ENCODE data around the gene FSTL5.
"Not testable (repeated sequence)": the region's sequence is repeated elsewhere in the genome, so short reads cannot be mapped to it uniquely, and the experiment has no call there.

The FSTL5 gene

DNA sequence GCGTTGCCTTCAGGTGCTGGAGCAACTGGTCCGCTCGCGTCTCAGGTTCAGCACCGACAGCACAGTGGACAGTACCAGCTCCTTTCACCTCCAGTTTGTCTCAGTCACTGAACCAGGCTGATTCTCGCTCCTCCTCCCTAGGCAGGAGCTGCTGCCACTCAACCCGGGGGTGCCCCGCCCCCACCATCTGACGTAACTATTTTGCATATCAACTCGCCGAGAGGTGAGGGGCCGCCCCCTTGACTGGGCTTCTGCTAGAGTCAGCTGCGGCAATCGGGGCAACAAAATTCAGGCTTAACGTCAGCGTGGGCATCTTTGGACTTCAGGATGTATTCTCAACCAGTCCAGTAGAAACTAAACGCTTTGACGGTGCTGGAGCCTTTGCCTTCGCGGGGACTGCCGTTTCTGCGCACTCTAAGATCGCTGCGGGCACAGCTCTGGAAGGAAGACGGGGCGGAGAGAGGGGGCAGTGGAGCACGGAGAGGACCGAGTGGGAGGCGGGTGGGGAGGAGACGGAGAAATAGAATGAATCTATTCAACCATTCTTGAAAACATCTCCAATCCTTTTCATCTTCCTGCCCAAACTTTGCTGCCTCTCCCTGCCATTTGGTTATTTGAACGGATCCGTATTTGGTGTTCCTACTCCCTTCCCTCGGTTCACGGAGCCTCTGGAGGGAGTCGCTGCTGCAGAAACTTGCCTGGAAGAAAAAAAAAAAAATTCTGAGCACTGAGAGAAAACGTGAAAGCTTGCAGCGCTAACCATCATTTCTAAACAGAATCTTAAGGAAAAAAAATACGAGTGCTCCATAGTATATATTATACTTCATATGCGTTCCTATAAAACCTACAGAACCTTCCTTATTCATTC lies at the start of gene FSTL5:
Gene FSTL5 (minus strand): TSS at position 109 of the 868 bp plus-strand sequence. CDS start 52,604 bp downstream, outside the sequence.
- H3K4me1 Mint-ChIP-seq (ENCODE audit: low read depth) = no peaks in the 10 kb centered on the region
- no peaks in the 10 kb centered on the region for H3K9me3 Mint-ChIP-seq
- H3K4me3 Mint-ChIP-seq = no peak within 1 kb of the TSS
- H3K27me3 Mint-ChIP-seq = peaks cover 6% of the 10 kb centered on the region
- no peaks in the 10 kb centered on the region for H3K36me3 Mint-ChIP-seq (ENCODE audit: low read depth)
- H3K27ac Mint-ChIP-seq = no peak within 1 kb of the TSS

DNA sequence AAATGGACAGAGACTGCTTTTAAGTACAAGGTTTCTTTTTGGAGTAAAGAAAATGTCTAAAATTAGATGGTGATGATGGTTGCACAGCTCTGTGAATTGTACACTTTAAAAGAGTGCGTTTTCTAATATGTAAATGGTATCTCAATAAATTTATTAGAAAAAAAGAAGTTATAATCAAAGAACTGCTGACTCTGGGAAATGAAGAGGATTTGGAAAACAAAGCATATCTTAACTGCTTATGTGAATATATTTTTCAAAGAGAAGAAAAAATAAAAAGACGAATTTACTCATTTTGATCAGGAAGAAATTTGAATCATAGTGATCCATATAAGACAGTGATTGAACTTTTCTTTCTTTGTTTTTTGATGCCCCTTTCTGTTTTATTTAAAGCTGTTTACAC lies 45.9 kb upstream of the FSTL5 start:
- no peak overlapping the region for H3K4me3 Mint-ChIP-seq
- H3K36me3 Mint-ChIP-seq (ENCODE audit: low read depth) = no peaks in the 10 kb centered on the region
- peaks cover 4% of the 10 kb centered on the region for H3K9me3 Mint-ChIP-seq
- H3K4me1 Mint-ChIP-seq (ENCODE audit: low read depth) = no peaks in the 10 kb centered on the region
- H3K27ac Mint-ChIP-seq = no peak overlapping the region
- no peaks in the 10 kb centered on the region for H3K27me3 Mint-ChIP-seq

DNA sequence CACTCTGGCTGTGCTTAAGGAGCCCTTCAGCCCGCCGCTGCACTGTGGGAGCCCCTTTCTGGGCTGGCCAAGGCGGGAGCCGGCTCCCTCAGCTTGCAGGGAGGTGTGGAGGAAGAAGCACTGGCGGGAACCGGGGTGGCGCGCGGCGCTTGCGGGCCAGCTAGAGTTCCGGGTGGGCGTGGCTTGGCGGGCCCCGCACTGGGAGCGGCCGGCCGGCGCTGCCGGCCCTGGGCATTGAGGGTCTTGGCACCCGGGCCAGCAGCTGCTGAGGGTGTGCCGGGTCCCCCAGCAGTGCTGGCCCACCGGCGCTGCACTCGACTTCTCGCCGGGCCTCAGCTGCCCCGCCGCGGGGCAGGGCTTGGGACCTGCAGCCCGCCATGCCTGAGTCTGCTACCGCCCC lies 39.7 kb upstream of the FSTL5 start:
- not testable (repeated sequence) for H3K36me3 Mint-ChIP-seq (ENCODE audit: low read depth); H3K4me1 Mint-ChIP-seq (ENCODE audit: low read depth); H3K4me3 Mint-ChIP-seq; H3K9me3 Mint-ChIP-seq; H3K27me3 Mint-ChIP-seq; H3K27ac Mint-ChIP-seq

DNA sequence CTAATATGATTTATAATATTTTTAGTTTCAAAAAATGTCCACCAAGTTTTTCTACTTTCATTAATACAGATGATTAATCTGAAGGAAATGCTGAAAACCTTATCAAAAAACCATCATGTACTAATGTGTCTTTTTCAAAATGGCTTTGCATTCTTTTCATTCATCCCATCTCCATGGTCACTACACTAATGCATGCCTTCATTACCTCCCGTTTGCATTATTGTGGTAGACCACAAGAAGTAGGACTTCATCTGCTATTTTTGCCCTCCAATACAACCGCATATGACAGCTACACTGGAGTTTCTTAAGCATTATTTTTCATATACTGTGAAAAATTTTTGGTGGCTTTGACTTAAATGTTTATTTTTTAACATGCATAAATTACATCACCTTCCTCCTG lies 37.9 kb upstream of the FSTL5 start:
- H3K4me3 Mint-ChIP-seq = no peak overlapping the region
- peaks cover 10% of the 10 kb centered on the region for H3K9me3 Mint-ChIP-seq
- no peaks in the 10 kb centered on the region for H3K4me1 Mint-ChIP-seq (ENCODE audit: low read depth)
- H3K27ac Mint-ChIP-seq = no peak overlapping the region
- no peaks in the 10 kb centered on the region for H3K27me3 Mint-ChIP-seq
- H3K36me3 Mint-ChIP-seq (ENCODE audit: low read depth) = no peaks in the 10 kb centered on the region

DNA sequence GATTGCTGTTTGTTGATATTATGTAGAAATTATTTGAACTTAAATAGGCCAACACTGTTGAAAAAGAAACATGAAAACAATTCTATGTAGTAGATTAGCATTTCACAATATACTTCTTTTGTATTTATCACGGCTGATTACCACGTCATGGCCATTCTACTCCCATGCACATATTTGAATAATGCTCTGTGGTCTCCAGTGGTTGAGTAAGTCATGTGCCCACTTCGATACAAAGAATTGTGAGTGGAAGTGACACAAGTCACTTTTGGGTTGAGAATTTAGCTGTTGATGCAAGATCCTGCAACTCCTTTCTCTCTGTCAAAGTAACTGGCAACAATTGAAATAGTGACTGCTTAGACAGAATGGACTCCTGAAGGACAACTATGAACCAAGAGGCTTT lies 6.7 kb upstream of the FSTL5 start:
- no peak overlapping the region for H3K27ac Mint-ChIP-seq

DNA sequence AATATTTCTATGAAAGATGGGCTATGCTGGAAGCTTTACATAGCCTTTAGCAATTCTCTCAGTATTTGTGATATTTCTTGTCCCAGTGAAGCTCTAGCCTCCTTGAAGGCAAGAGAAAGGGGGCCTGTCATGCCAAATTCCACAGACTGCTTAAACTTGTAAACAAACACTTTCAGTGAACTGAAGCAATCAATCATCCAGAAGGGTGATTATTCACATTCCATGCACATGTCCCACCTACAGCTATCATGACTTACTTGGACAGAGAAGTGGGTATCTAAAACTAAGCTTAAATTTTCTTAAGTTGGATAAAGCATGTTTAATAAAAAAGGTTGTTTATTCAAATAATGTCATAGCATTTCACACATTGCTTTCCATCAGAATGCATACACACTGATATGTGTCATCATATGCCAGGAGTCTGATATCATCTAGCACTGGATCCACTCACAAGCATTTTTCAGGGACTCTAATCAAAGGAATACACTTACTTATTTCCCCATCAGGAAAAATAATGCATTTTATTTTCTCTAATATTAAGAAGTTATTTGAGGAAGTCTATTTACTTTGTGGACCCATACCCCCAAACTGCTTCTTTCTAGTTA lies 1.2 kb upstream of the FSTL5 start:
- H3K36me3 Mint-ChIP-seq (ENCODE audit: low read depth) = no peaks in the 10 kb centered on the region
- H3K9me3 Mint-ChIP-seq = no peaks in the 10 kb centered on the region
- no peaks in the 10 kb centered on the region for H3K4me1 Mint-ChIP-seq (ENCODE audit: low read depth)
- H3K27ac Mint-ChIP-seq = no peak overlapping the region
- H3K27me3 Mint-ChIP-seq = peaks cover 6% of the 10 kb centered on the region
- H3K4me3 Mint-ChIP-seq = no peak overlapping the region

More for the DNA sequence above, 6.7 kb upstream of the FSTL5 start:
- H3K4me3 Mint-ChIP-seq = no peak overlapping the region
- no peaks in the 10 kb centered on the region for H3K4me1 Mint-ChIP-seq (ENCODE audit: low read depth)
- H3K36me3 Mint-ChIP-seq (ENCODE audit: low read depth) = no peaks in the 10 kb centered on the region
- no peaks in the 10 kb centered on the region for H3K27me3 Mint-ChIP-seq
- no peaks in the 10 kb centered on the region for H3K9me3 Mint-ChIP-seq

DNA sequence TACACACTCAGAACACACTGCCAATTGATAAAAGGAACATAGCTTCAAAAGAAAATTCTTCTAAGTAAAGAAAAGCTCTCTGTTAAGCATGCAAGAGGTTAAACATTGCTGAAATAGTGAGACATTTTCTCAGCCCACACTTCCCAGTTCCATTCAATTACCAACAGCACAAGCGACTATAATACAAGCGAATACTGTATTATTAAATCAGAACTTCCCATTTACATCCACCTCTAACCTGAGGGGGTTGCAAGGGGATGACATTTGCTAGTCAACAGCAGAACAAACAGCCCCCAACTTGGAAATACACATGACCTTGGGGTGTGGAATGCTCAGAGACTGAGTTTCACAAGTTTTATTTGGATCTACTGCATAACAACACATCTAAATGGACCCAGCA lies 1.1 kb downstream of the FSTL5 start:
- no peaks in the 10 kb centered on the region for H3K9me3 Mint-ChIP-seq
- H3K4me3 Mint-ChIP-seq = no peak overlapping the region
- H3K4me1 Mint-ChIP-seq (ENCODE audit: low read depth) = no peaks in the 10 kb centered on the region
- H3K27me3 Mint-ChIP-seq = peaks cover 6% of the 10 kb centered on the region
- H3K36me3 Mint-ChIP-seq (ENCODE audit: low read depth) = no peaks in the 10 kb centered on the region
- no peak overlapping the region for H3K27ac Mint-ChIP-seq

DNA sequence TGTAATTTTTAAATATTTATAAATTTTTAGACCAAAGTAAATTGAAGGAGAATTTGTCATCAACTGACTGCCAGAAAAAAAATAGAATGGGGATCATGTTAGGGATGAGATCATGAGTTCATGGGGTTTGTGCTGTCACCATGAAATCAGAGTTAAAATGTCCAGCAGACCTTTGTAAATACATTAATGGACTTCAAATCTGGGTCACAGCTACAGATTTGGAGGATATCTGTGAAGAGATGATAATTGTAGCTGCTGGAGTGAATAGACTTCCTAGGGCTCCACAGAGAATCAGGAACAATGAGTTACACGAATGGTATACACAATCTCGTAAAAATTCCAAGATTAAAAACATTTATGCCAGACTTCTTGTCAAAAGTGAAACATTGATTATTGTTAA lies 6.6 kb downstream of the FSTL5 start:
- Mint-ChIP-seq H3K9me3 (no peaks in the 10 kb centered on the region), H3K4me3 (no peak overlapping the region), H3K4me1 (ENCODE audit: low read depth) (no peaks in the 10 kb centered on the region), H3K27me3 (no peaks in the 10 kb centered on the region), H3K36me3 (ENCODE audit: low read depth) (no peaks in the 10 kb centered on the region), H3K27ac (no peak overlapping the region)

DNA sequence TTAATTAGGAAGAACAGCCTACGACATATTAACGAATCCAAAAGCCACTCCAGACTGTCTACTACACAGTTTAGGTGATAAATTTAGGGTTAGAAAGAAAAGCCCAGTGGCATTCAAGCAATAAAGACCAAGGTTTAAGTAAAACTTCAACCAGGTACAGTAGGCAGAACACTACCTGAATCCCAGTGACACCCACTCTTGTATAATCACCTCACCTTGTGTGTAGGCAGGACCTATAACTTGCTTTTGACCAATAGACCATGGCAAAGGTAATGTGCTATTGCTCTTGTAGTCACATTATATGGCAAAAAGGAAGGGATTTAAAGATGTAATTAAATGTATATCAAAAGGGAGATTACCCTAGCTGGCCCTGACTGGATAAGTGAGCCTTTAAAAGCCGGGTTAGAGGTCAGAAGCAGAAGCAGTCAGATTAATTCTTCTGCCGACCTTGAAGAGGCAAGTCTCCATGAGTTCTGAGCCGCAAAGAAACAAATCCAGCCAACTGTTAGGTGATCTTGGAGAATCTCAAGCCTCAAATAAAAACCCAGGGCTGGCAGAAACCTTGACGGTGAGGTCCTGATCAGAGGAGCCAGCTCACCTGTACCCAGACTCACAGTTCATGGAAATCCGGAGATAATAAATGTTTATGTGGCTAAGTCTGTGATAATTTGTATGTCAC lies 8.8 kb downstream of the FSTL5 start:
- Mint-ChIP-seq H3K27me3 (no peaks in the 10 kb centered on the region), H3K27ac (no peak overlapping the region), H3K9me3 (no peaks in the 10 kb centered on the region), H3K36me3 (ENCODE audit: low read depth) (no peaks in the 10 kb centered on the region), H3K4me1 (ENCODE audit: low read depth) (no peaks in the 10 kb centered on the region), H3K4me3 (no peak overlapping the region)

DNA sequence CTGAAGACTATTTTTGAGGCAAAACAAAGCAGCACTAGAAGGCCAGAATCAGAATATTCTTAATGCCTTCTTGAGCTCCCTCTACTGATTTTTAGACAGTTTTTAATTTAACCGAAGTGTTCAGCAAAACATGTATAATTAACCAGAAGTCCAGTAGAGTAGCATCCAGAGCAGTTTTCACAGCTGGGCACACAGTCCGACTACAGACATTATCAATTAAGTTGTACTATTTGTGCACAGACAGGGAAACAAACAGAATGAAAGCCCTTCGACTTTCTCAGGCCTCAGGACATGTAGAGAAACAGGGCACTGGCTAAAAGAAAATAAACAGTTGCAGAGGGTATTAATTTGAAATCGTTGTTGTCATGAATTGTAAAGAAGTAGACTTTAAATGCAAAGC lies 11.9 kb downstream of the FSTL5 start:
- Mint-ChIP-seq H3K36me3 (ENCODE audit: low read depth) (no peaks in the 10 kb centered on the region), H3K9me3 (no peaks in the 10 kb centered on the region), H3K4me1 (ENCODE audit: low read depth) (no peaks in the 10 kb centered on the region), H3K4me3 (no peak overlapping the region), H3K27me3 (no peaks in the 10 kb centered on the region), H3K27ac (no peak overlapping the region)

DNA sequence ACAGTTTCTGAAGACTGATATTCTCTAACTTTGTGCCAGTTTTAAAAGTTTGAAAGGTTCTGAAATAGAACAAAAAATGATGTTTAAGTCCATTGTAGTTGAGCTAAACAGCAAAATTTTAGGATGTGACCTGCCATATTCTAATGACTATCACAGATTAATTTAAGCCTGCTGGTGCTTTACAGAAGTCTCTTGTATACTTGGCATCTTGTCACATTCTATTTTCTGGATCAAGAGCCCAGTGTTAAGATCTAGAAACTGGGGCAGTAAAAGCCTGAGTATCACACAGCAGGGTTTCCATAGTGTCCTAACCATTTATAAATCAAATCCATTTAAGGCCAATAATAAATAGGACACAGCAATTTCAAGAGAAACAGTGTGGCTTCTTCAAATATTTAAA lies 12.4 kb downstream of the FSTL5 start:
- Mint-ChIP-seq H3K9me3 (no peaks in the 10 kb centered on the region), H3K27me3 (no peaks in the 10 kb centered on the region), H3K4me1 (ENCODE audit: low read depth) (no peaks in the 10 kb centered on the region), H3K36me3 (ENCODE audit: low read depth) (no peaks in the 10 kb centered on the region), H3K27ac (no peak overlapping the region), H3K4me3 (no peak overlapping the region)

DNA sequence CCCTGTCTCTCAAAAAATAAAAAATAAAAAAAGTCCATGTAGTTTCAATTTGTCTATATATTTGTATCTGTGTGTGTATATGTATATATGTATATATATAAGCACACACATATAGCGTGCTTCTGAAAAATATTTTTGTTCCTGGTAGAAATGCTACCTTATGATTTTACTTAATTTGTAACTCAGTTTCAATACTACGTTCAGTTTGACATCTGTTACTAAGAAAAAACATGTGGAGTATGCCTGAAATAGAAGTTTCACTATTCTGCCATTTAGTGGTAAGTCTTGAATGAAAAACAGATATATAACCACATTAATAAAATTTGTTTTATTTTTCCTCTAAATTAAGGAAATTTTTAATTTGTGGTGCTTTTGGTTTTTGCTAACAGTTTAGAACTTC lies 14.2 kb downstream of the FSTL5 start:
- no peaks in the 10 kb centered on the region for H3K4me1 Mint-ChIP-seq (ENCODE audit: low read depth)
- H3K27ac Mint-ChIP-seq = no peak overlapping the region
- no peaks in the 10 kb centered on the region for H3K36me3 Mint-ChIP-seq (ENCODE audit: low read depth)
- H3K9me3 Mint-ChIP-seq = no peaks in the 10 kb centered on the region
- H3K27me3 Mint-ChIP-seq = no peaks in the 10 kb centered on the region
- H3K4me3 Mint-ChIP-seq = no peak overlapping the region

DNA sequence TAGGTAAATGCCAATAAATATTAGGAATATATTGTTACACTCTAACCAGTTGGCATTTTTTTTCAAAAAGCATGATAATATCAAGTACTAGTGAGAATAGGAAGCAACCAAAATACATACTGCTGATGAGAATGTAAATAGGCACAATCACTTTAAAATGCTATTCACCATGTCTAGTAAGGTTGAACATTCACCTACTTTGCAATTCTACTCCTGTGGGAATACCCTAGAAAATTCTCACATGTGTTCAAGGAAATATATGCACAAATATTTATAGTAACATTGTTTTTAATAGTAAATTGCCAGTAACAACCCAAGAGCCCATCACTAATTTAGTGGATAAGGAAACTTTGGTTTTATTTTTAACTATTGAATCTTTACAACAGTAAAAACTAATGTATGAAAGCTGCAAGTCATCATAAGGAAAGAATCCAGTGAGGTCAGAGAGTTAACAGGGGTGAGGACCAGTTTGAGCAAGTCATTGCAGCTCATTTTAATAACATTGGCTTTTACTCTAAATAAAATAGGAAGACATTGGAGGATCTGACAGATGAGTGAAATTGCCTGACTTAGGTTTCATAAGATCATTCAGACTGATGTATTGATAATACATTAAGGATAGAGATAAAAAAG lies 23.6 kb downstream of the FSTL5 start:
- Mint-ChIP-seq H3K36me3 (ENCODE audit: low read depth) (no peaks in the 10 kb centered on the region), H3K4me3 (no peak overlapping the region), H3K9me3 (peaks cover 20% of the 10 kb centered on the region), H3K27ac (no peak overlapping the region), H3K27me3 (no peaks in the 10 kb centered on the region), H3K4me1 (ENCODE audit: low read depth) (no peaks in the 10 kb centered on the region)

DNA sequence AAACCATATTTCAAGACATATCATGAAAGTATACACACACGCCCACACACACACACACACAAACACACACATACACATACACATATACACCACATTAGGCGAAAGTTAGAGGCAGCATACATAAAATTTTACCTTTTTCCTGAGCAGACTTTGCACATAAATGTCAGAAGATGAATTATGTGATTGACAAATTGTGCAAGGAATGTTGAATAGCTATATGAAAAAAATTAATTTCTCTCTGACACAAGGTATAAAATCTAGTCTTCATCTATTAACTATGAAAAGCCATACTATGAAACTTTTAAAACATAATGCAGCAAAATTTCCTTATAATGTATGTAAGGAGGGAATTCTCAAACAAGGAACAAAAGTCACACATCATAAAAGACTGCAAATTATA lies 24.4 kb downstream of the FSTL5 start:
- no peaks in the 10 kb centered on the region for H3K36me3 Mint-ChIP-seq (ENCODE audit: low read depth)

DNA sequence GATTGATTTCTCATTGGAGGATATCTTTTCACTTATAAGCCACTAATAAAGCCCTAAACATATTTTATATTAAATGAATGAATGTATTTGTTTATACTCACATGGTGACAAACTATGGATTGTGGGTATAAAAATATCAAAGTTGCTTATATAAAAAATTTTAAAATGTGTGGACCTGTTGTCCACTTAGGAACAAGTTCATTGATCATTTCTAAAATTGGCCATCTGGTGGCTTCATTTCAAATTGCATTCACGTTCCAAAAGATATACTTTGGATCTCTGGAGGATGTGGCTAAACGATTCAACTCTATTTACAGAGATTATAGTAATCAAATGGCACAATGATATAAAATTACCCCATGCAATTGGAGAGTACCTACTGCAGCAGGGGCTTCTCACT lies 32.5 kb downstream of the FSTL5 start:
- no peak overlapping the region for H3K27ac Mint-ChIP-seq
- no peaks in the 10 kb centered on the region for H3K27me3 Mint-ChIP-seq
- H3K9me3 Mint-ChIP-seq = peaks cover 8% of the 10 kb centered on the region
- H3K4me3 Mint-ChIP-seq = no peak overlapping the region
- H3K4me1 Mint-ChIP-seq (ENCODE audit: low read depth) = no peaks in the 10 kb centered on the region
- H3K36me3 Mint-ChIP-seq (ENCODE audit: low read depth) = no peaks in the 10 kb centered on the region

More for the DNA sequence above, 24.4 kb downstream of the FSTL5 start:
- Mint-ChIP-seq H3K27ac (no peak overlapping the region), H3K4me3 (no peak overlapping the region), H3K9me3 (peaks cover 20% of the 10 kb centered on the region), H3K4me1 (ENCODE audit: low read depth) (no peaks in the 10 kb centered on the region), H3K27me3 (no peaks in the 10 kb centered on the region)

Data from stimulated activated naive CD8-positive, alpha-beta T cell treated with anti-CD3 and anti-CD28 coated beads, Interleukin-15, Interleukin-2, amounts not matched to agents 100 ng/mL and 50 ng/mL, for 24 hours (primary cell).